GM21515 (cell line): ENCODE results near the gene INHBA.

Source experiments
- ATAC-seq: cut with Tn5 transposase; IDR thresholded peaks from one replicate; pipeline ENCODE4 v1.9.1; 2021; ENCODE audit not compliant: unreplicated experiment

The INHBA gene

DNA sequence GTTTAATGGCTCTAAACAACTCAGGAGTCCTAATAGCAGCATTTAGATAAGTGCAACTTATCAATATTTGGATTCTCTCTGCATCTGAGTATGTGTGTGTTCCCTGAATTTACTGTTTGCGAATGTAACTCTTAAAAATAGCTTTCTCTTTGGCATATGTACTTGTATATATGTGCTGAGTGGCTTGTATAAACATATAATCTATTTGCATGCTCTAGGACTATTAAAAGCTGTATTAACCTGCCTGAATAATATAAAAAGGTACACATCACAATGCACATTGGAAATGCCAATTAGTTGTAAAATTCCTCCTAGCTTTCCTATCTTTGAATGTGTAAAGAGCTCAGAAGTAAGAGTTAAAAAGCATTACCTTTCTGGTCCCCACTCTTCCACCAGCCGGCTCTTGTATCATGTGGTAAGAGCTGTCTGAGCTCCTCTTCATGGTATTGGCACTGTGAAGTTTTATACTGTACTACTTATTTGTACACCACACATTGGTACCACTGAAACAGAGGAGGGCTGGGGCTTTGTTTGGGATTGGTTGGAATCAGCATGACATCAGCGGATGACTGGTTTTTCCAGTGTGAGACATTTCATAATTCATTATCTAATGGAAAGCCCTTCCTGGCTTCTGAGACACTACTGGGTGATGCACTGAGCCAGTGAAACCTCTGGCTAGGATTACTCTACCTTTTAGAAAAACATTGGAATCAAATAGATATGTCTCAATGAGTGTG is at the start of gene INHBA:
INHBA (minus strand) TSS at position 456 of the 737 bp plus-strand sequence. CDS start 2,716 bp downstream, outside the sequence.
- ATAC-seq: no peak

DNA sequence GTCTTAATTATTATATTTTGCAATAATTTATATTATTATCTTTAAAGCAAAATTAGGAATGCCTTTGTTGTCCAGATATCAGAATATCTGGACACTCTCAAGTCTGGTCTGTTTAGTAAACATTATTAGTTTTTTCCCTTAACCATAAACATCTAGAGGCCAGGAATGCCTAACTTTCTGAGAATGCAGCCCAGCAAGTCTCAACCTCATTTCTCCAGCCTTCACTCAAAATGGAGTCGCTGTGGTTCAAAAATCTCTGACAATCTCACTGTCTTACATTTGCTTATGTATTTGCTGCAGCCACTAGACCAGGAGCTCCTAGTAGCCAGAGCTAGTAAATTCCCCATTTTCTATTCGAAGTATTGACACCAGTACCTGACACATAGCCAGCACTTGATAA is 49.7 kb upstream of the INHBA start:
- no peak for ATAC-seq

DNA sequence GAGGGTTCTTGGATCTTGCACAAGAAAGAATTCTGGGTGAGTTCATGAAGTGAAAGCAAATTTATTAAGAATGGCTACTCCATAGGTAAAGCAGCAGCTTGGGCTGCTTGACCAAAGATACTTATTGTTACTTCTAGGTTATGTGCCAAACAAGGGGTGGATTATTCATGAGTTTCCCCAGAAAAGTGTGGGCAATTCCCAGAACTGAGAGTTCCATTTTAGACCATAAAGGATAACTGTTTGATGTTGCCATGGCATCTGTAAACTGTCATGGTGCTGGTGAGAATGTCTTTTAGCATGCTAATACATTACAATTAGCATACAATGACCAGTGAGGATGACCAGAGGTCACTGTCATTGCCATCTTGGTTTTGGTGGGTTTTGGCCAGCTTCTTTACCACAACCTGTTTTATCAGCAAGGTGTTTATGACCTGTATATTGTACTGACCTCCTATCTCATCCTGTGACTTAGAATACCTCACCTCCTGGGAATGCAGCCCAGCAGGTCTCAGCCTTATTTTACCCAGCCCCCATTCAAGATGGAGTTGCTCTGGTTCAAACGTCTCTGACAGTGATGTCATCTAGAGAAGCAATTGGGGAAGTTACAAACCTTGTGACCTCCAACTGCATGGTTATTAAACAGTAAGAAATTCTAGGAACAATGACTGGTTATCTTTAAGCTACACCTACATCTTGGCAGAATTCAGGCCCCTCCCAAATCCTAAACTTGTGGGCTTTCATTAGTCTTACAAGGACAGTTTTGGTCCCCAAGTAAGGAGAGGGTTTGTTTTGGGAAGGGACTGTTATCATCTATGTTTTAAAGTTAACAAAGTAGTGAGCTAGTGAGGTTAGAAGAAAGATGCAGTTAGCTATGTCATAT is 48.0 kb upstream of the INHBA start:
- ATAC-seq: no peak

DNA sequence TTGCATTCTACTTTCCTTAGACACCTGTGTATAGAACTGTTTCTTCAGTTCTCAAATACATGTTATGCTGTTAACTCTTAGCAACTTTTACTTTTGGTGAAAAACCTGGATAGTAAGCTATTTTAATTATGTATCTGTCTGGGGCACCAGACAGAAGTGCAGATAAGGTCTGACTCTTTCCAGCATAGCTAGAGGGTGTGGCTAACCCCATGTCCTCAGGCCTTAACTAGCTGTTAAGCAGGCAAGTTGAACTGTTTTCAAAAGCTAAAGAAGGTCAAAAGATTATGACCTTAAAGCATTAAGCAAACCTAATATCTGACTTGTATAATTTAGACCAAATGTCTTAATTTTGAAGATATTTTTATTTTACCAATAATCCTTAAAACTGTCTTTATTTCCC is 45.1 kb upstream of the INHBA start:
- no peak for ATAC-seq

DNA sequence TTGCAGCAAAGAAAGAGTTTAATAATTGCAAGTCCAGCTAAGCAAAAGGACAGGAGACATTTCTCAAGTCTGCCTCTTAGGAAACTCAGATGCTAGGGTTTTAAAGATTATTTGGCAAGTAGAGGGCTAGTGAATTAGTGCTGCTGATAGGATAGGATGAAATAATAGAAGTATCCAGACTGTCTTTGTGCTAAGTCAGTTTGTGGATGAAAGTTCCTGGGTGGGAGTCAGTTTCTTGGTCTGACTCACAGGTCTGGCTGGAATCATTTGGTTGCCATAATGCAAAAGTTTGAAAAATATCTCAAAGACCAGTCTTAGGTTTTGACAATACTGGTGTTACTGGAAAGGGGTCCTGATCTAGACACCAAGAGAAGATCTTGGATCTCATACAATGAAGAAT is 42.6 kb upstream of the INHBA start:
- ATAC-seq: no peak

- no peak for ATAC-seq
These were observed 41.3 kb upstream of the INHBA start for GRCh38 chr7:41744161-41744560.

DNA sequence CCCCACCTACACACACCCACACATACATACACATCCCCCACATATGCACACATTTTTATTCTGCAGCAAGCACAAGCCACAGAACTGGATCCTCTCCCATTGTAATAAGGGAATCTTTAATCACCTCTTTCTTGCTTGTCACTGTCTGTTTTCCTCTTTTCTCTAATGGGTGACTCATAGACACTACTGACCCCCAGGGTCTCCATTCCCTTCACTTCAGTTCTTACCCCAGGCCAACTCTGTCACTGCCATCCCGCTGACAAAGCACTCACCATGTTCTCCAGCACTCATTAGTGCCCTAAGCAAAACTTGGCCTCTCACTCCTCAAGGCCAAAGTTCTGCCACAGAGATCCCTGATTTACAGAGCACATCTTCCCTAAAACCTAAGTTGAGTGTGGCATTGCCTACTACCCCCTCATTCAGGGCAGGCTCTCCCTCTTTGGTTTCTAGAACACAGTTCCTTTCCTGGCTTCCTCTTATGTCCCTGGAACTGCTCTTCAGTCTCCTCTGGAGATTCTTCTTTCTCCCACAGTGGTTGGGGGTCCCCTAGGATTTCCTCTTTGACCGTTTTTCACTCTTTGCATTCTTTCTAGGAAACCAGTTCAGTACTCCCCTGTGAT is 39.6 kb upstream of the INHBA start:
- no peak for ATAC-seq

DNA sequence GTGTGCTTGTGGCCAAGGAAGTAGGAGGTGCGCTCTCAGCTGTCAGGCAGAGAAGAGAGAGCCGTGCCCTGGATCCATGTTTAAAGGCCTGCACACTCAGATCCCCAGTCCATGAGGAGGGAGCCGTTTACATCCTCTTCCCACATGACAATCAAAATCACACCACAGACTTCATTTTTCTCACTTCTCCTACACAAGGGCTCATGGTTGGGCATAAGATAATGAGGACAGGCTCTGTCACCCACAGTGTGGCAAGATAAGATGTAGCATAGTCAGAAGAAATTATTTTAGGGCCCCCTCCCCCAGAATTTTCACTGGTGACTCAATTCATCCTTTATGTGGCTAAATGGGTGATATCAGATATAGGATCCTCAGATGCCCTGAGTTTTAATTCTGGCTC is 35.9 kb upstream of the INHBA start:
- ATAC-seq: no peak

GRCh38 chr7:41738336-41738735 is 35.4 kb upstream of the INHBA start:
- no peak for ATAC-seq

GRCh38 chr7:41735206-41735605 is 32.3 kb upstream of the INHBA start:
- no peak for ATAC-seq

DNA sequence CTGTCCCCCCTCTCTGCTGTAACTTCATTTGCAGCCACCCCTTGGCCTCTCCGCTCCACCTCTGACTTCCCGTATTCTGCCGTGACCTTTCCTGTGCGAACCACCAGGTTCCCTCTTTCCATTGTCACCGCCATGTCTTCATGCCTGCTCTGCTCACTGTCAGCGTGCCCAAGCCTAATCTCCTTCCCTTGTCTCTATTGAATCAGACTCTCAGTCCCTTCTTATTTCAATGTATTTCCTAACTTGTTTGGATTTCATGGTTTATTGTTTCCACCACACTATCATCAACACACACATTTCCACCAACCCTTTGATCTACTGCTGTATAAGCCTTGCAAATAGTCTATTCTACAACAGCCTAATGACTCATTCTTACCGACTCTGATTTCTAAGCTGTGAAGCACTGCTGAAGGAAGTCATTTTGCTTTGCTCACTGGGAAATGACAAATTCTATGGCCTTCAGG is 30.0 kb upstream of the INHBA start:
- no peak for ATAC-seq

GRCh38 chr7:41732436-41732785 is 29.5 kb upstream of the INHBA start:
- ATAC-seq: no peak

DNA sequence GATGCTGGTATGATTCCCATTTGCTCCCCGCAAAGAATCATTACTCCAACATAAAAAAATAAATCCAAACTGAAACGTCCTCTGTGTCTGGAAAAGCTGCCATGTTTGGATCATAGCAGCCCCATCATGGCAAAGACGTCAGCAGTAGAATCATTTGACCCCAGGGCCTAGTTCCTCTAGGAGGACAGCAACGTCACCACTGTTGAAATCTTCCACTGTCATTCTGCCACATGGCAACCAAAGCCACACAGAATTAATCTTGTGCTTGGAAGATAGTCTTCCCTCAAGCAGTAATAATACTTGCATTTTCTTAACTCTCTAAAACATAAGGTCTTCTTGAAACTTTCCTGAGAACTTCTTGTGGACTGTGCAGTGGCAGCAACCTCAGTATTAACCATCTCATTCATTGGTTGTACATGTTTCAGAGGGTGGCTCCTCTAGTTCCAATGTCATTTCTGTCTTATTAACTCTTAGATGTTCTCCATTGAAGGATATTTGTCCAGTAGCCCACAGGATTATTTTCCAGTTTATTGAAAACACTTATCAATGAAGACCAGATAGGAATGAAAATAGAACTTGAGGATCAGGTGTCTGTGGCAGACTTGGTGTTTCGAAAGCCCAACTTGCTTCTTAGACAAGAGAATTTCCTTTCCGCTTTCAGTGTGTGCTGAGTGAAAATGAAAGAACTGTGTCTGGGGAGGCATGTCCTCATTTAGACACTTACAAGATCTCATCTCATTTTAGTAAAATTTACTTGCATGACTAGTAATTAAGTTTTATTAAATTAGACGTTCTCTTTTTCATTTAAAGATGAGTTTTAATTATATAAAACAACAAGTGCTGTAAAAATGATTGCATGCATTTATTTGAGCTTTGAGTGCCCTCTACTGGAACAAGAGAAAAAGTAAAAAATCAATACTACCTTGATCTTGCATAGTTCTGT is 28.9 kb upstream of the INHBA start:
- peak; percentile 97 for ATAC-seq

- ATAC-seq: no peak
These were observed 27.8 kb upstream of the INHBA start for GRCh38 chr7:41730668-41731067.

DNA sequence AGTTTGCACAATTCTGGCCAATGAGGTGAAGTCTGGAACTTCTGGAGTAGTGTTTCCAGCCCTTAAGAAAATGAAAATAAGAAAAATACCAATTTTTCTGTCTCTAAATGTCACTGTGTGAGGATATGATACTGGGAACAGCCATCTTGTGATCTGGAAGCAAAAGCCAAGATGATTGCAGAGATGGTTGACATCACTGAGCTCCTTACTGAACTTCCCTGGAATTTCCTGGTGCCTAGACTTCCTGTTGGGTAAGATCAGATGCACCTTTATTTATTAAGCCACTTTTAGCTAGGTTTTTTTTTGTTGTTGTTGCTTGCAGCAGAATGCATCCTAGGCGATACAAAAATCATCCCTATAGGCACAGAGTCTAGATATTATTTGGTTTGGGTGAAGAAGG is 27.3 kb upstream of the INHBA start:
- no peak for ATAC-seq

DNA sequence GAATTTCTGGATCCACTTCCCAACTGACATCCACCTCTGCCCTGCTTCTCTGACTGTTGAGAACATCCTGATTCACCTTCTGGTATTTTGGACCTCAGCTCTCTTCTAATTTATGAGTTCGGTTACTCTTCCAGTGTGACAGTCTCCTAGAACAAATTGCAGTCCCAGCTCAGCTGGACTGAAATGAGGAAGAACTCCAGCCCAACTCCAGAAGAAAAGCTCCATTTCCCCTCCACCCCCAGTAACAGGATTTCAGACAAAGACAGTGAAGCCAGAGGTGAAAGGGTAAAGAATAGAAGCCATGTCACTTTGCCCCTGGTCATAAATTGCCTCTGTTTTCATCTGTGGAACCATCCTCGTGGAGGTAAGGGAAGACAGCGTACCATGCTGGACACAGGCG is 26.2 kb upstream of the INHBA start:
- no peak for ATAC-seq

GRCh38 chr7:41725013-41725412 is 22.1 kb upstream of the INHBA start:
- no peak for ATAC-seq

- no peak for ATAC-seq
These were observed 18.0 kb upstream of the INHBA start for GRCh38 chr7:41720886-41721285.

GRCh38 chr7:41720046-41720445 is 17.2 kb upstream of the INHBA start:
- ATAC-seq: no peak

GRCh38 chr7:41716691-41717090 is 13.8 kb upstream of the INHBA start:
- no peak for ATAC-seq

GRCh38 chr7:41715000-41715399 is 12.1 kb upstream of the INHBA start:
- ATAC-seq: no peak
